ENCODE results near the gene MKNK2. TPM values are rescaled to one million over a fixed set of nuclear protein-coding genes. Genes with fewer than 3 reads are reported as not detected.
"Not testable (repeated sequence)": the region's sequence is repeated elsewhere in the genome, so short reads cannot be mapped to it uniquely, and the experiment has no call there.

Gene MKNK2
- total RNA-seq, 2 donors from 2014 or later, result 280 to 525 TPM

DNA sequence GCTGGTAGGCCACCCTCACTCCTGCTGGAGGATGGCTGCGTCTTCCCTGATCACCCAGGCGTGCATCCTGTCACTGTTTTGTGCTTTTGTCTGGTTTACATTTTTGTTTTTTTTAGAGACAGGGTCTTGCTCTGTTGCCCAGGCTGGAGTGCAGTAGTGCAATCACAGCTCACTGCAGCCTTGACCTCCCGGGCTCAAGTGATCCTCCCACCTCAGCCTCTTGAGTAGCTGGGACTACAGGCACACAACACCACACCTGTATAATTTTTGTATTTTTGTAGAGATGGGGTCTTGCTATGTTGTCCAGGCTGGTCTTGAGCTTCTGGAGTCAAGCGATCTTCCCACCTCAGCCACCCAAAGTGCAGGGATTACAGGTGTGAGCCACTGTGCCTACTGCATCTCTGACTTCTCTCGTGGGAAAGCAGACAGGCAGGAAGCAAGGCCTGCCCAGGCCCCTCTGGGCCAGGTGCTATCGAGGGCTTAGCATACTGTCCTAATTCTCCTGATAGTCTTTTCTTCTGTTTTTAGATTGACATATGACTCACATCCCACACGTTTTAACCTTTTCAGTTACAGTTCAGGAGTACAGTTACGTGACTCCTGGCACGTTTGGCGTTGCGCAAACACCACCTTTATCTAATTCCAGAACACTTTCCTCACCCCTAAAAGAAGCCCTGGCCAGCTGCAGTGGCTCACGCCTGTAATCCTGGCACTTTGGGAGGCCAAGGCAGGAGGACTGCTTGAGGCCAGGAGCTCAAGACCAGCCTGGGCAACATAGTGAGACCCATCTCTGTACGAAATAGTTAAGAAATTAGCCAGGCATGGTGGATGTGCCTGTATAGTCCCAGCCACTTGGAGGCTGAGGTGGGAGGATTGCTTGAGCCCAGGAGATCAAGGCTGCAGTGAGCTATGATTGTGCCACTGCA, 35.9 kb upstream of the MKNK2 start:
- Mint-ChIP-seq H3K27ac (peak overlapping the region; percentile 100), H3K36me3 (ENCODE audit: low read depth) (peaks cover 92% of the 10 kb centered on the region), H3K4me1 (peaks cover 32% of the 10 kb centered on the region), H3K4me3 (peak overlapping the region; percentile 97)
- not testable (repeated sequence) for H3K27me3 Mint-ChIP-seq, H3K9me3 Mint-ChIP-seq
- peak; percentile 41 for ATAC-seq (replicated peaks)

DNA sequence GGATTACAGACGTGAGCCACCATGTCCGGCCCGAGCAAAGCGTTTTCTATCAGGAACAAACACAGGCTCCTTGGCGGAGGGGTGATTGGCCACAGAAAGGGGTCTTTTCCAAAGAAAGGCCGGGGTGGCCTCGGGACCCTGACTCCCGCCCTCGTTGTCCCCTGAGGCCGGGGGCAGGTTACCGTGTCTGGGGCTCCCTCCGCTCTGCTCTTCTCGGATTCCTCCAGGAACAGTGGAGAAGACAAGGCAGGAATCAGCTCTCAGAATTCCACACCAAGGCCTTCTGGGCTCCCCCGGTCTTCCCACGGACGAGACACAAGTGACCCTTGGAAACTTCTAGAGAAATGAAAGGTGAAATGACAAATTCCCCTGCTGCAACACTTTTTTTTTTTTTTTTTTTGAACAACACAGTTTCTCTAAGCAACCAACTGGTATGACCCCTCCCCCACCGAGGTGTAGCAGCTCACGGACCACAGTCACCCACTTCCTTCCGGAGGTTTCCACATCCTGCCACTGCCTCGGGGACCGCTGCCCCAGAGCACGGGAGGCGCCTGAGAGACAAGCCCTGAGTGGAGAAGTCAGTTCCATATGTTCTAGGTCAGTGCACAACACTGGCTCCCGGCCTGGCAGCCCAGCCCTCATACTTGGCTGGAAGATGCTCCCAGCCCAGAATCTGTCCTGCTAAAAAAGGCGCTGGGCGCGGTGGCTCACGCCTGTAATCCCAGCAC, 34.1 kb upstream of the MKNK2 start:
- Mint-ChIP-seq H3K9me3 (peaks cover 4% of the 10 kb centered on the region), H3K27ac (peak overlapping the region; percentile 100), H3K36me3 (ENCODE audit: low read depth) (peaks cover 96% of the 10 kb centered on the region), H3K27me3 (no peaks in the 10 kb centered on the region), H3K4me3 (peak overlapping the region; percentile 97), H3K4me1 (peaks cover 24% of the 10 kb centered on the region)
- peak; percentile 69 for ATAC-seq (replicated peaks)

- Mint-ChIP-seq H3K27ac (peak overlapping the region; percentile 100), H3K9me3 (peaks cover 4% of the 10 kb centered on the region), H3K4me1 (peaks cover 11% of the 10 kb centered on the region), H3K4me3 (peak overlapping the region; percentile 97), H3K27me3 (no peaks in the 10 kb centered on the region), H3K36me3 (ENCODE audit: low read depth) (peaks cover 96% of the 10 kb centered on the region)
- ATAC-seq (replicated peaks), result peak; percentile 18
Measured at GRCh38 chr19:2083174-2083854, 32.3 kb upstream of the MKNK2 start.

GRCh38 chr19:2081873-2082810, 31.1 kb upstream of the MKNK2 start:
- peak; percentile 27 for ATAC-seq (replicated peaks)
- peaks cover 3% of the 10 kb centered on the region for H3K9me3 Mint-ChIP-seq
- peaks cover 96% of the 10 kb centered on the region for H3K36me3 Mint-ChIP-seq (ENCODE audit: low read depth)
- peak overlapping the region; percentile 97 for H3K4me3 Mint-ChIP-seq
- peak overlapping the region; percentile 100 for H3K27ac Mint-ChIP-seq
- peaks cover 7% of the 10 kb centered on the region for H3K4me1 Mint-ChIP-seq
- H3K27me3 Mint-ChIP-seq, result no peaks in the 10 kb centered on the region

DNA sequence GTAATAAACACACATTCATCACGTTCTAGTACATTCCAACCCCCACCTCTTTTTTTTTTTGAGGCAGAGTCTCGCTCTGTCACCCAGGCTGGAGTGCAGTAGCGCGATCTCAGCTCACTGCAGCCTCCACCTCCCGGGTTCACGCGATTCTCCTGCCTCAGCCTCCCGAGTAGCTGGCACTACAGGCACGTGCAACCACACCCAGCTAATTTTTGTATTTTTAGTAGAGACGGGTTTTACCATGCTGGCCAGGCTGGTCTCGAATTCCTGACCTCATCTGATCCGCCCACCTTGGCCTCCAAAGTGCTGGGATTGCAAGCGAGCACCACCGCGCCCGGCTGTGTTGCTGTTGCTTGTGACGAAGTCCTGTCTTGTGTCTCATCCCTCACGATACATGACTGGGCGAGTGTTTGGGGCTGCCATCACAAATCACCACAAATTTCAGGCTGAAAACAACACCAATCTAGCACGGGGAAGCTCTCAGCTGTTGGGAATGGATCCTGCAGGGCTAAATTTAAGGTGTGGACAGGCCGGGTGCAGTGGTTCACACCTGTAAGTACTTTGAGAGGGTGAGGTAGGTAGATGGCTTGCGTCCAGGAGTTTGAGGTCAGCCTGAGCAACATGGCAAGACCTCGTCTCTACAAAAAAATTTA, 29.4 kb upstream of the MKNK2 start:
- H3K4me1 Mint-ChIP-seq, result no peaks in the 10 kb centered on the region
- H3K27me3 Mint-ChIP-seq, result no peaks in the 10 kb centered on the region
- peak overlapping the region; percentile 97 for H3K4me3 Mint-ChIP-seq
- peaks cover 100% of the 10 kb centered on the region for H3K36me3 Mint-ChIP-seq (ENCODE audit: low read depth)
- peak overlapping the region; percentile 83 for H3K27ac Mint-ChIP-seq
- no peak for ATAC-seq (replicated peaks)
- H3K9me3 Mint-ChIP-seq, result no peaks in the 10 kb centered on the region

DNA sequence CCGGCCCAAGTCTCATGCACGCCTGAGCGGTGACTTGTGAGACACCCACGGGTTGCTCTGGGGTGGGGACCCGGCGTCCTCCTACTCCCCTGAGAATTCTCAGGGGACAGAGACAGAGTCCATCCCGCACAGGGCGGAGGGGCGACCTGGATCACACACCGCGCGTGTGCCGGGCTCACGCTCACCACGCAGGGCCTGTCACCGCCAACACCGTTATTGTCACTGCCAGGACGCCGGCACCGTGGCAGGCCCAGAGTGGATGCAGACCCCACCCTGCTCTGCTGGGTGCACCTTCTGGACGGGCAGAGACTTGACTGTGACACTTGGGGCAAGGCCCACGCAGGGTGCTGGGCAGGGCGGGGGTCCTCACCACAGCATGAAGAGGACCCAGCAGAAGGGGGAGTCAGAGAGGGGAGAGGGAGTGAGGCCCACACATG, 28.8 kb upstream of the MKNK2 start:
- H3K27ac Mint-ChIP-seq, result peak overlapping the region; percentile 83

DNA sequence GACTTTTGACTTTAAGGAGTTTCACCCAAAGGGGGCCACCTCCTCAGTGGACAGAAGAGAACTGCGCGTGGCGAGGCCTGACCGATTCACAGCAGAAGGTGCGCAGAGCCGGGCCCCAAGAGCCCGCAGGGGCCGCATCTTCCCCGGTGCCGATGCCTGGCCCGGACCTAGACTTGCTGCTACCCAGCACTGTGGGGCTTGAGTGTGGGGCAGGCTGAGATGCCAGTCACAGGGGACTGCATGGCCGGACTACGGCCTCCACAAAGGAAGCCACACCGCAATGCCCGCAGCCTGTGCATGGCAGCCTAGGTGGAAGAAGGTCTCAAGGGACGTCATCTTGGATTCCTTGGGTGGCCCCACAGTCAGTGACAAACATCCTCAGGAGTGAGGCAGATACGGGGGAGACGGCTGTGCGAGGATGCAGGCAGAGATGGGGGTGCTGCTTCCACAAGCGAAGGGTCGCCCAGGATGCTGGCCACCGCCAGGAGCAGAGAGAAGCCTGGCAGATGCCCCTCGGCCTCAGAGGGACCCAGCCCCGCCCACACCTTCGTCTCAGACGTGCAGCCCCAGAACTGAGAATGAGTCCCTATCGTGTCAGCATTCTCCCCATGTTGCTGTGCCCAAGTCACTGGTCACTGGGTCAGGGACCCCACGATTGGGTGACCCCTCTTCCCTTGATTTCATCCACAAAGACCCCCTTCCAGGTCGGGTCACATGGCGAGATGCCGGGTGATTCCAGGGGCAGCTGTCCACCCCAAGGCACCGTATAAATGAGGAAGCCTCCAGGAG, 28.2 kb upstream of the MKNK2 start:
- no peaks in the 10 kb centered on the region for H3K27me3 Mint-ChIP-seq
- ATAC-seq (replicated peaks), result no peak
- H3K9me3 Mint-ChIP-seq, result no peaks in the 10 kb centered on the region
- peak overlapping the region; percentile 97 for H3K4me3 Mint-ChIP-seq
- no peaks in the 10 kb centered on the region for H3K4me1 Mint-ChIP-seq
- H3K27ac Mint-ChIP-seq, result peak overlapping the region; percentile 83
- peaks cover 100% of the 10 kb centered on the region for H3K36me3 Mint-ChIP-seq (ENCODE audit: low read depth)

More for the DNA sequence above, 28.8 kb upstream of the MKNK2 start:
- Mint-ChIP-seq H3K4me1 (no peaks in the 10 kb centered on the region), H3K36me3 (ENCODE audit: low read depth) (peaks cover 100% of the 10 kb centered on the region), H3K27me3 (no peaks in the 10 kb centered on the region), H3K9me3 (no peaks in the 10 kb centered on the region), H3K4me3 (peak overlapping the region; percentile 97)
- no peak for ATAC-seq (replicated peaks)

DNA sequence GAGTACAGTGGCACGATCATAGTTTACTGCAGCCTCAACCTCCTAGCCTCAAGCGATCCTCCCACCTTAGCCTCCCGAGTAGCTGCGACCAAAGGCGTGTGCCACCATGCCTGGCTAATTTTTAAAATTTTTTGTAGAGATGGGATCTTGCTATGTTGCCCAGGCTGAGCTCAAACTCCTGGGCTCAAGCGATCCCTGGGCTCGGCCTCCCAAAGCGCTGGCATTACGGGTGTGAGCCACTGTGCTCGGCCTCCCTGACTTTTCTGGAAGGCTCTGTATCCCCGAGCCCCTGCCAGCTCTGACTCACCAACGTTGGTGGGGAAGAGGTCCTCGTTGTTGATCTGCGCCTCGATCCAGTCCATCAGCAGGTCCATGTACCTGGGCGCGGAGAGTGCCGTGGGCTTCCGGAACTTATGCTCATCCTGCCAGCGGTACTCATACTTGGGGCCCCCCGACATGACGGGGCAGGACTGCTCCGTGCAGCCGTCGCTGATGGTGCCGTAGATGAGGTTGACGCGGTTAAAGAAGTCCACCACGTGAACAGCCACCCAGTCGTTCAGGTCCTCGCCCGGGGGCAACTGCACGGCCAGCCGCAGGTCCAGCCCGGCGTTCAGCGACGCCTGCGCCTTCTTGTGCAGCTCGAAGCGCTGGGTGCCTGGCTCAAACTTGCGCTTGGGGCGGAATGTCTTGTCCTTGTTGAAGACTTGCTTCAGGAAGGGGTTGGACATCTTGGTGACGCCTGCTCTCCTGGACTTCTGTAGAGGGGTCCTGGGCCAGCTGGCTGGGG, 27.0 kb upstream of the MKNK2 start:
- no peak for ATAC-seq (replicated peaks)
- peak overlapping the region; percentile 97 for H3K4me3 Mint-ChIP-seq
- no peaks in the 10 kb centered on the region for H3K4me1 Mint-ChIP-seq
- no peaks in the 10 kb centered on the region for H3K27me3 Mint-ChIP-seq
- peaks cover 100% of the 10 kb centered on the region for H3K36me3 Mint-ChIP-seq (ENCODE audit: low read depth)
- H3K9me3 Mint-ChIP-seq, result no peaks in the 10 kb centered on the region
- H3K27ac Mint-ChIP-seq, result no peak overlapping the region

DNA sequence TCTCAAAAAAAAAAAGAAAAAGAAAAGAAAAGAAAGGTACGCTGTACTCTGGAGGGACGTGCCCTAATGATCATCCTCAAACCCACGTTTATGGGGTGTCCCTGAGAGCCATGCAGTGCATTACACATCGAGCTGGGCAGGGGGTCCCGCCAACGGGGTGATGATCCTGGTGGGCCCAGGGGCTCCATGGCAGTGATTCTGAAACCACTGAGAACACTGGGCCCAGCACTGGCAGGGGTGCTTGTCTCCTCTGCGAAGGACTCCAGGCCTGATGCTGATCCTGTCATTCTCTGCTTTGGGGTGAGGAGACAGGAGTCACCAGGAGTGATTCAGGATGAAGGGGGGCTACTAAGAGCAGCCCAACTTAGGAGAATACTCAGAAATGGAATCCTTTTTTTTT, 26.4 kb upstream of the MKNK2 start:
- Mint-ChIP-seq H3K4me3 (no peak overlapping the region), H3K27ac (no peak overlapping the region), H3K9me3 (no peaks in the 10 kb centered on the region), H3K27me3 (no peaks in the 10 kb centered on the region), H3K4me1 (no peaks in the 10 kb centered on the region), H3K36me3 (ENCODE audit: low read depth) (peaks cover 100% of the 10 kb centered on the region)
- ATAC-seq (replicated peaks), result no peak

DNA sequence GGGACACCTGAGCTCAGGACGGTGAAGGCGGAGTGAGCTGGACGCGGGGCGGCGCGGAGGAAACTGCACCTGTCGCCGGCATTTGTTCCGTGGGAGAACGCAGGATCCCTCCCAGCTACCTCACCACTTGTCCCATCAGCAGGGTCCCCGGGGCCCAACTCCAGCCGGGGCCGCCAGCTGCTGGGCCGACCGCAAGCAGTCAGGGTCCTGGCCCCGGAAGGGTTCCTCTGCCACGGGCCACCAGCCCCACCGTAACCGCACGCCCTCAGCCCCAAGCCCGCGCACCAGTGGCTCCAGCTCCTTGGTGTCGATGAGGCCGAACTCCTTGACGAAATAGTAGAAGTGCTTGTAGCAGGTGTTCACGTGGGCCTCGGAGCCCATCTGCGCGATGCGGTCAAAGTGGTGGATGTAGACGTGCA, 25.5 kb upstream of the MKNK2 start:
- Mint-ChIP-seq H3K27ac (no peak overlapping the region), H3K9me3 (no peaks in the 10 kb centered on the region), H3K27me3 (no peaks in the 10 kb centered on the region), H3K4me3 (no peak overlapping the region), H3K36me3 (ENCODE audit: low read depth) (peaks cover 100% of the 10 kb centered on the region), H3K4me1 (no peaks in the 10 kb centered on the region)
- ATAC-seq (replicated peaks), result no peak

GRCh38 chr19:2072757-2073551, 21.9 kb upstream of the MKNK2 start:
- Mint-ChIP-seq H3K36me3 (ENCODE audit: low read depth) (peaks cover 97% of the 10 kb centered on the region), H3K9me3 (no peaks in the 10 kb centered on the region), H3K4me3 (peak overlapping the region; percentile 0), H3K27me3 (no peaks in the 10 kb centered on the region), H3K4me1 (peaks cover 4% of the 10 kb centered on the region), H3K27ac (peak overlapping the region; percentile 89)
- no peak for ATAC-seq (replicated peaks)

Data from activated T-helper 17 cell treated with anti-CD3 and anti-CD28 coated beads, Interleukin-2, amount 50 U/mL, for 72 hours (primary cell).